NCI-H82 treated with DMSO at 0.1 percent for 48 hours (cell line): ENCODE results near the gene IMMP2L.
"Not testable (repeated sequence)": the region's sequence is repeated elsewhere in the genome, so short reads cannot be mapped to it uniquely, and the experiment has no call there.

Experiments used
- DNase-seq: peaks from one replicate; lab custom pipeline; 2025; ENCODE audit not compliant: unreplicated experiment; lab: John Stamatoyannopoulos, UW

Gene IMMP2L

GRCh38 chr7:111473449-111474198 is 88.7 kb downstream of the IMMP2L start:
- no peak for DNase-seq

GRCh38 chr7:111470998-111471397 is 91.3 kb downstream of the IMMP2L start:
- no peak for DNase-seq

GRCh38 chr7:111469894-111470293 is 92.4 kb downstream of the IMMP2L start:
- not testable (repeated sequence) for DNase-seq

DNA sequence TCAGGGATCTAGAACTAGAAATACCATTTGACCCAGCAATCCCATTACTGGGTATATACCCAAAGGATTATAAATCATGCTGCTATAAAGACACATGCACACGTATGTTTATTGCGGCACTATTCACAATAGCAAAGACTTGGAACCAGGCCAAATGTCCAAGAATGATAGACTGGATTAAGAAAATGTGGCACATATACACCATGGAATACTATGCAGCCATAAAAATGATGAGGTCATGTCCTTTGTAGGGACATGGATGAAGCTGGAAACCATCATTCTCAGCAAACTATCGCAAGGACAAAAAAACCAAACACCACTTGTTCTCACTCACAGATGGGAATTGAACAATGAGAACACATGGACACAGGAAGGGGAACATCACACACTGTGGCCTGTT is 96.5 kb downstream of the IMMP2L start:
- DNase-seq, result not testable (repeated sequence)

- no peak for DNase-seq
Measured at GRCh38 chr7:111460695-111461094, 101.6 kb downstream of the IMMP2L start.

- no peak for DNase-seq
Measured at GRCh38 chr7:111459757-111460280, 102.5 kb downstream of the IMMP2L start.

DNA sequence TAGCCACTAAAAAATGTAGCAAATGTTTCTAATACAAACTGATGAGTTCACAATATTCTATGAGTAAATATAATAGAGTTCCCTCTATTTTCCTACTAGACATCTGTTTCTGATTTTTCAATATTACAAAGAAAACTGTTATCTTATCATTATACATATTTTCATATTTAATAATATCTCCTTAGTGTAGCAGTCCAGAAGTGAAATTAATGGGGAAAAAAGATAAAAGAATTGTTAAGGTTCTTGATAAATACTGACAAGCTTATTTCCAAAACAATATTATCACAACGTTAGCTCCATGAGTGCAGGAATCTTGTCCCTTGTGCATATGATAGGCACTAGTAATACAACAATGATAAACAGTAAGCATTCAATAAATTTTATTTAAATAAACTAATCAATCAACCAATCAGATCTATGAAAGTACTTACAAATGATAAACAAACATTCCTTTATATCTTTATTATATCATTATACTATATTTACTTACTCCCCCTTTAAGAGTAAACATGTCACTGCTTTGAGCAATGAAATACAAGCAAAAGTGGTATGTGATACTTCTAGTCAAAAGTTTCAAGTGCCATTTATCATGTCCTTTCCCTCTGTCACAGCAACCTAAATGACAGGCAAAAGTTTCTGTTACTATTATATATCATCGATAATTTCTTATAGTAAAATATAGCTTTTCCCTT is 103.1 kb downstream of the IMMP2L start:
- DNase-seq, result no peak

- not testable (repeated sequence) for DNase-seq
Measured at GRCh38 chr7:111450705-111451104, 111.6 kb downstream of the IMMP2L start.

DNA sequence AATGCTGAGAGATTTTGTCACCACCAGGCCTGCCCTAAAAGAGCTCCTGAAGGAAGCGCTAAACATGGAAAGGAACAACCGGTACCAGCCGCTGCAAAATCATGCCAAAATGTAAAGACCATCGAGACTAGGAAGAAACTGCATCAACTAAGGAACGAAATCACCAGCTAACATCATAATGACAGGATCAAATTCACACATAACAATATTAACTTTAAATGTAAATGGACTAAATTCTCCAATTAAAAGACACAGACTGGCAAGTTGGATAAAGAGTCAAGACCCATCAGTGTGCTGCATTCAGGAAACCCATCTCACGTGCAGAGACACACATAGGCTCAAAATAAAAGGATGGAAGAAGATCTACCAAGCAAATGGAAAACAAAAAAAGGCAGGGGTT is 114.8 kb downstream of the IMMP2L start:
- not testable (repeated sequence) for DNase-seq

DNA sequence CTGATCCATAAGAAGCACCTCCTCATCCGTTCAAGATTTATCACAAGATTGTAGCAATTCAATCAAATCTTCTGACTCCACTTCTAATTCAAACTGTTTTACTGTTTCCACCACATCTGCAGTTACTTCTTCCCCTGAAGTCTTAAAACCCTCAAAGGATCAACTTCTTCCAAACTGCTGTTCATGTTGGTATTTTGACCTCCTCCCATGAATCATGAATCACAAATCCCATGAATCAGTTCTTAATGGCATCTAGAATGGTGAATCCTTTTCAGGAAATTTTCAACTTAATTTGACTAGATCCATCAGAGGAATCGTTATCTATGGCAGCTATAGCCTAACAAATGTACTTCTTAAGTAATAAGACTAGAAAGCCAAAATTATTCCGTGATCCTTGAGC is 122.3 kb downstream of the IMMP2L start:
- DNase-seq, result no peak

DNA sequence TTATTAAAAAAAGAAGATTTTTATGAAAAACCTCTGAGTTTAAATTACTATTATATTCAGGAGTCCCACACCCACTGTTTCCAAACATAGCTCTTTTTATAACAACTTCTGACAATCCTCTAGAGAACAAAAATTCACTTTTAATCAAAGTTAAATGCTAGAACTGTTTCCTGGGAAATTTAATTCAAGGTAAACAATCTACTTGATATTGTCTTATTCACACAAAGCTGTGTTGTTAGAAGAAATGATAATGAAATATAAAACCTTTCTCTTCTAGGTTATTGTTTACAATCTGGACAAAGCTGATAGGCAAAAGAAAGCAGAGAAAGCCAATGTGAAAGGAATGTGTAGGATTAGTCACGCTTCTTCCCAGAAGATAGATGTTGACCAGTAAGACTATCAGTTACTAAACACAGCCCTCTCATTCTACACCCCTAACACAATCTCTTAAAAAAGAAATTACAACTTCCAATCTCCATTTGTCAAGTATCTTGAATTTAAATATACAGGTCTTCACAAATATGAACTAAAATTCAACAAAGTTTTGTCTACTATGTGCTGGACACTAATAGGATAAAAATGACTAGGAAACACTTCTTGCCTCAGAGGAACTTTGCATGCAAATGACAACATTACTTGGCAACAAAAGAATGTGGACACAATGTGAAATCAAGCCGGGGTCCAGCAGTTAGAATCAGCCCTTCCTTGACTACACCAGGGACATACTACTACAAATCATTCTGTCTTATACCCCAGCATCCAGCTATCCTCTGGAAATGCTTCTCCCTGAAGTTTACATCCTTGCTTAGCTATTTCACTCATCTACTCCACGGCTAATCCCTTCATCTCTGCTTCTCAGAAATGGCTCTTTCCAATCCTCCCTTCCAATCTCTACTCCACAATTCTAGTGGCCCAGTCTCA is 123.7 kb downstream of the IMMP2L start:
- DNase-seq, result no peak

DNA sequence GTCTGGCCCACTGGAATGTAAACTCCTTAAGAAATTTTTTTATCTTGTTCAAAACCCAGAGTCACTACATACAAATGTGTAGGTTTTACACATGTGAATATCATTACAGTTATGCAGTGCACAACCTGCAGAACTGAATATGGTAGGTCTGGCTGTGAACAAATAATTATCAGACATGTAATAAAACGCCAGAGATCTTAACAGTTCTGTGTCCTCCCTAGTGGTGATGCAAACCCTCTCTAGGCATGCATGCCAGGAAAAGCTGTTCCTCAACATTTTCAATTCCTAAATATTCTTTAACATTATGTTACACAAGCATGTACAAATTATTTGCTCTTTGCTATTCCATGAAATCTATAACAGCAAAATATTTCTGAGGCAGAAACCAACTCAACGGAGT is 124.6 kb downstream of the IMMP2L start:
- no peak for DNase-seq

DNA sequence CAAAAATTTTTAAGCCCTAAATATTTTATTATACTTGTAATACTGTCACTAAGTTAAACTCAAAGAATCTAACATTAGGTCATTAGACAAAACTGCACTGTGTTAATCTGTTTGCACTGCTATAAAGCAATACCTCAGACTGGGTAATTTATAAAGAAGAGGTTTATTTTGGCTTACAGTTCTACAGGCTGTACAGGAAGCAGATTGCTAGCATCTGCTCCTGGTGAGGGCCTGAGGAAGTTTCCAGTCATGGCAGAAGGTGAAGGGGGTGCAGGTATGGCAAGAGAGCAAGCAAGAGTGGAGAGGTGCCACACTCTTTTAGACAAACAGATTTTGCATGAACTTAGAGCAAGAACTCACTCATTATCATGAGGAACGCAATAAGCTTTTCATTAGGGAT is 125.7 kb downstream of the IMMP2L start:
- DNase-seq, result no peak

GRCh38 chr7:111433426-111433825 is 128.9 kb downstream of the IMMP2L start:
- no peak for DNase-seq

- DNase-seq, result no peak
Measured at GRCh38 chr7:111429781-111430180, 132.5 kb downstream of the IMMP2L start.

GRCh38 chr7:111424768-111425167 is 137.5 kb downstream of the IMMP2L start:
- no peak for DNase-seq

GRCh38 chr7:111414374-111414773 is 147.9 kb downstream of the IMMP2L start:
- no peak for DNase-seq

DNA sequence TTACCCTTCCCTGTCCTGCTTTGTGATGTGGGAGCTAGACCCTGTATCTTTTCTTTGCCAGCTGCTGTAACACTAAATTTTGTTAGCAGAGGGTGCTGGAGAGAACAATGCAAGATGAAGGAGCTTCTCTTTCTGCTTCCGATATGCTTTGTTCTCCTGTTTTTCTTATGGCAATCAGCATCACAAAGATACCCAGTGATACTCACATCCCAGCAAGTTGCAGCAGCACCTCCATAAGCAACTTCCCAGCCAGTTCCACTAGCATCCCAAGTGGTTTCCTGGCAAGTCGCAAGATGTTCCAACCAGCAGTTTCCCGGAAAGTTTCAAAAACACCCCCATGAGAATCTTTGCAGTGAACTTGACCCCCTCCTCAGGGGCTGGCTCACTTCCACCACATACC is 148.6 kb downstream of the IMMP2L start:
- no peak for DNase-seq

DNA sequence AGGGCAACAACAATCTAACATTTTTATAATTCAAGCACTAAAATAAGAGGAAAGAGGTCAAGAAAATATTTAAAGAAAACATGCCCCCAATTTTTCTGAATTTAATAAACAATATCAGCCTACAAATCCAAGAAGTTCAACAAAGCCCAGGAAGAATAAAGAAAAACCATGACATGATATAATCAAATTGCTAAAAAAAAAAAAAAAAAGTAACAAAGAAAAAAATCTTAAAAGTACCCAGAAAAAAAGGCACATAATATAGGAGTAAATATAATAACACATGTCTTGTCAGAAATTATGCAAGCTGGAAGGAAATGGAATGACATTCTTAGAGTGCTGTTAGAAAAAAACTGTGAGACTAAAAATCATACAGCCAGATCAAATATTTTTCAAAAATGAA is 151.4 kb downstream of the IMMP2L start:
- no peak for DNase-seq

- no peak for DNase-seq
Measured at GRCh38 chr7:111409714-111410422, 152.4 kb downstream of the IMMP2L start.

DNA sequence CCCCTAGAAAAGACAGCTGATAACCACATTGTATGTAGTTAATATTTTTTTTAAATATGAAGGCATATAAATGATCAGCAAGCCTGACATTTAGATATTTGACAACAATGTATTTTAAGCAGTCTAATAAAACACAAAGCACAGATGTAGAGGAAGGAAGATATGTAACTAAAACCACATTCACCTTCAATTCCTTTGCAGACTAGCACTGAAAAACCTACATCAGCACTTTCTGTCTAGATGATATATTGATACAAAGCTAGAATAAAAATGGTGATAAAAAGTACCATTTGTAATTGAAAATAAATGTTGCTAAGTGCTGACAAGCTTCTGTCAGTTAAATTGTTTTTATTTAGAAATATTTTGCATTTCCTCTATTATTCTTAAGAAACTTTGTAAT is 153.6 kb downstream of the IMMP2L start:
- DNase-seq, result no peak
